Activated gamma-delta T cell treated with Interleukin-2 at 50 U/mL for 16 hours (primary cell): ENCODE results near the gene MTO1.
"Not testable (repeated sequence)": the region's sequence is repeated elsewhere in the genome, so short reads cannot be mapped to it uniquely, and the experiment has no call there.

Source experiments
- DNase-seq: peaks from one replicate; pipeline ENCODE4 v3.0.0-alpha.2; 2020

Gene MTO1, protein sequence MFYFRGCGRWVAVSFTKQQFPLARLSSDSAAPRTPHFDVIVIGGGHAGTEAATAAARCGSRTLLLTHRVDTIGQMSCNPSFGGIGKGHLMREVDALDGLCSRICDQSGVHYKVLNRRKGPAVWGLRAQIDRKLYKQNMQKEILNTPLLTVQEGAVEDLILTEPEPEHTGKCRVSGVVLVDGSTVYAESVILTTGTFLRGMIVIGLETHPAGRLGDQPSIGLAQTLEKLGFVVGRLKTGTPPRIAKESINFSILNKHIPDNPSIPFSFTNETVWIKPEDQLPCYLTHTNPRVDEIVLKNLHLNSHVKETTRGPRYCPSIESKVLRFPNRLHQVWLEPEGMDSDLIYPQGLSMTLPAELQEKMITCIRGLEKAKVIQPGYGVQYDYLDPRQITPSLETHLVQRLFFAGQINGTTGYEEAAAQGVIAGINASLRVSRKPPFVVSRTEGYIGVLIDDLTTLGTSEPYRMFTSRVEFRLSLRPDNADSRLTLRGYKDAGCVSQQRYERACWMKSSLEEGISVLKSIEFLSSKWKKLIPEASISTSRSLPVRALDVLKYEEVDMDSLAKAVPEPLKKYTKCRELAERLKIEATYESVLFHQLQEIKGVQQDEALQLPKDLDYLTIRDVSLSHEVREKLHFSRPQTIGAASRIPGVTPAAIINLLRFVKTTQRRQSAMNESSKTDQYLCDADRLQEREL

DNA sequence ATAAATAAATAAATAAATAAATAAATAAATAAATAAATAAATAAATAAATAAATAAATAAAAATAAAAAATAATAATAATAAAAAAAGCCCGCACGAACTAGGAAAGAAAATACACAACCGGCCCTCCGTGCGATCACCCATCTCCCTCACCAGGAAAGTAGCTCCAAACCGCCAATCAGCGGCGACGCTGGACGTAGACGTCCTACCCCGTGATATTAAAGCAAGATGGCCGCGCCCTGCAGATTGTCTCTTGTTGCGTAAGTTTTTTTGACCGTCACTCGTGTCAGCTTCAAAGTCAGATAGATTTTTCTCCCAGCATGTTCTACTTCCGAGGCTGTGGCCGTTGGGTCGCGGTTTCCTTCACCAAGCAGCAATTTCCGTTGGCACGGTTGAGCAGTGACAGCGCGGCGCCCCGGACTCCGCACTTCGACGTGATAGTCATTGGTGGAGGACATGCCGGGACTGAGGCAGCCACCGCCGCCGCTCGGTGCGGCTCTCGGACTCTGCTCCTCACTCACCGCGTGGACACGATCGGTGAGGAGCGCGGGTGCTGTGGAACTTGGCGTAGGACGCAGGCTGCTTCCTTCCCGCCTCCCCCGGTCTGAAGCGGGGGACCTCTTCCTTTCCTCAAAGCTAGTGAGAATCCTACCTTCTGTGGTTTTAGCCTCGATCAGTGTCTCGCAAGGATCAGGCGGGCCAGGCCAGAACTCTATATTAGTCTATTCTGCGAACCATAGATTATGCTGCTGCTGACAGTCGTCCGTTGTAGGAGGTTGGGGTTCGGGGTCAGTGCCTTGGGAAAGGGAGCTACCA, at the start of gene MTO1:
Gene MTO1 (plus strand): TSS at position 201 of the 814 bp plus-strand sequence. CDS start 118 bp downstream, at position 319.
- DNase-seq: peak; percentile 81

DNA sequence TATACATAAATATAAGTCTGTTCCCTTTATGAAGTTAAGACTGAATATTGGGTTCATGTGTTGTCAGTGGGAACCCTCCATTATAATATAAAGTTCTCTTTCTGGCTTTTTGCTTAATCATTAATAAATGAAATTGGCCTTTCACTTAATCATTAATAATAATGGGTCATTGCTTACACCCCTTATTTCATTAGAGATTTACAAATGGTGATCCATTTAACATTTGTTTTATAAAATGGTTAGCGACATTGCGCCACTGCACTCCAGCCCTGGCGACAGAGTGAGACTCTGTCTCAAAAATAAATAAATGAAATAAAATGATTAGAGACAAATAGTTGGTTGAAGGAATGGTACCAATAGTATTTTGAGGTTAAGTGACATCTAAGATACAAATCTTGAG, 48.4 kb upstream of the MTO1 start:
- no peak for DNase-seq

GRCh38 chr6:73418081-73418741, 43.3 kb upstream of the MTO1 start:
- DNase-seq: no peak

- DNase-seq: no peak
These were observed 40.0 kb upstream of the MTO1 start for GRCh38 chr6:73421534-73421933.

DNA sequence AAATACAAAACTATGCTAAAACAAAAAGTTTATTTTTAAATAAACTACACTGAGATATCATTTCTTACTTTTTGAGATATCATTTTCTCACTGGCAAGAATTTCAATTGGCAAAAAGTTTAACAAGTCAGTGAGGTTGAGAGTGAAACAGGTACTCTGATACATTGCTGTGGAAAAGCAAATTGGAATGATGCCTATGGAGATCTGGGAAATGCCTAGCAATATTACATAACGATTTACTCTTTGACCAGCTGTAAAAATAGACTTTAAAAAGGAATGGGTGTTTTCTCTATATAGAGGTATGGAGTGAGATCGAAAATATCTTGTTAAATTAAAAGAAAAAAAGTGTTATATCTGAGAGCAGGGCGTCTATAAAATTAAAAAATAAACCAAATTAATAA, 26.3 kb upstream of the MTO1 start:
- no peak for DNase-seq

GRCh38 chr6:73443555-73443954, 18.0 kb upstream of the MTO1 start:
- DNase-seq: no peak

DNA sequence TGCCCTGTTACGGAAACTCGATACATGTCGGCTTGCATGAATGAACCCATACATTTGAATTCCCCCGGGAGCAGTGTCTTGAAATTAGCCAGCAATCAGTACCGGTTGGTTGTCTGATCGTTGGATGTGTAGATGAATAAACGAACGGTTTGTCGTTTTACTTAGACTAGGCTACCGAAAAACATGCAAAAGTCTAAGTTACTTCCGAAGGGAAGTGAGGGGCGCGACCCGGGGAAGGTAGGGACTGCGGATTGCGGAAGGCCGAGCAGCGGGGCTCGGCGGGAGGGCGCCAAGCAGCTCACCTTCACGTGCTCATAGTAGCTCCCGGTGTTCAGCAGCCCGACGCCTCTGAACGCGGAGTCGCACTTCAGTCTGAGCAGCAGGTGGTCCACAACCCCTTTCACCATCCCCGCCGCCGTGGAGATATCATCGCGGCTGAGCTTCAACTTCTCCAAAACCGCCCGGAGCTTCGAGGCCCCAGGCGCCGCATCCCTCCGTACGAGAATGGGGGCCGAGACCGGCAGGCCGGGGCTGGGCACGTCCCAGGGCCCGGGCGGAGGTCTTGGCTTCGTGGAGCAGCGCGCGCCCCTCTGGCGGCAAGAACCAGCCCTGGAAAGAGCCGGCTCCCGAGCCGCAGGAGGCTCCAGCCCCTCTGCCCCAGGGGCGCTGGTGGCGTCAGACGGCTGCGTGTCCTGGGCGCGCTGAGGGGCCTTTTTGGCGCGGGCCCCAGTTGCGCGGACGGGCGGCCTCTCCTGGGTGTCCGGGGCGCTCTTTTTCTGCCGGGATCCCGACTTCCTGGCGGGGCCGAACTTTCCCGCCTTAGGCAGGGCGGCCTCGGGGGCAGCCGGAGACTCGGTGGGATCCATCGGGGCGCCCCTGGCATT, 10.1 kb upstream of the MTO1 start:
- DNase-seq: peak; percentile 25

DNA sequence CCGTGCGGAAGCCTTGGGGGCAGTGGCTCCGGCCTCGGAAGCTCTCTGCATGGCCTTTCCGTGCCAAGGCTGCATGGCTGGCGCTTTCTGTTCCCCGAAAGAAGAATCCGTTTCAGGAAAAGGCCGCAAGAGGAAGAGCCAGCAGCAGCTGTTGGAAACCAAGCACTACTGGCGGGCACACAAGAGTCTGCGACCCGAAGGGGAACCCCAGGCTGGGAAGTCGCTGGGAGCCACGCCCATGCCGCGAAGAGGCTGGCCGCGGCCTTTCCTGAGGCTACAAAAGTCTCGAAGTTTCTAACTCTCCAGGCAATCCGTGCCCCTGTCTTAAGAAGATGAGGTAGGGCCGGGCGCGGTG, 9.5 kb upstream of the MTO1 start, which contains the start of gene CGAS:
Gene CGAS (minus strand): TSS at position 191 of the 355 bp plus-strand sequence. CDS start 116 bp downstream, at position 75.
- DNase-seq: peak; percentile 57

DNA sequence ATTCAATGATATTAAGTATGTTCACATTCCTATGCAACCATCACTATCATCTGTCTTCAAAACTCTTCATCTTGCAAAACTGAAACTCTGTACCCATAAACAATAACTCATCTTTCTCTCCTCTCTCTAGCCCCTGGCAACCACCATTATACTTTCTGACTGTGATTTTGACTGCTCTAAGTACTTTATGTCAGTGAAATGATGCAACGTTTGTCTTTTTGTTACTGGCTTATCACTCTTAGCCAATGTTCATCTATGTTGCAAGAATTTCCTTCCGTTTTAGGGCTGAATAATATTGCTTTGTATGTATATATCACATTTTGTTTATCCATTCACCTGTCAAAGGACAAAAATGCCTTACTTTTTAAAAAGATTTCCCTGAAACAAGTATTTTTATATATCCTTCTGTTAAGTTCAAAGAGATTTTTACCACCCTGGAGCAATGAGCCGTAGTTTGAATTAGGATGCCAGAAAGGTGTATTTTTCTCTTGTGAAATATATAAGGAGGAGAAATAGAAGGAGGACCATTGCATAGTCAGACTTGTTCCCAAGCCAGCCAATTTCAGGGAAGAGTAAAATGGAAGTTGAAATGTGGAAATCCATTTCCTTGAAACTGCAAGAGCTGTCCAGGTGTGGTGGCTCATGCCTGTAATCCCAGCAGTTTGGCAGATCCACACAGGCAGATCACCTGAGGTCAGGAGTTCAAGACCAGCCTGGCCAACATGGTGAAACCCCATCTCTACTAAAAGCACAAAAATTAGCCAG, 5.5 kb upstream of the MTO1 start:
- no peak for DNase-seq

DNA sequence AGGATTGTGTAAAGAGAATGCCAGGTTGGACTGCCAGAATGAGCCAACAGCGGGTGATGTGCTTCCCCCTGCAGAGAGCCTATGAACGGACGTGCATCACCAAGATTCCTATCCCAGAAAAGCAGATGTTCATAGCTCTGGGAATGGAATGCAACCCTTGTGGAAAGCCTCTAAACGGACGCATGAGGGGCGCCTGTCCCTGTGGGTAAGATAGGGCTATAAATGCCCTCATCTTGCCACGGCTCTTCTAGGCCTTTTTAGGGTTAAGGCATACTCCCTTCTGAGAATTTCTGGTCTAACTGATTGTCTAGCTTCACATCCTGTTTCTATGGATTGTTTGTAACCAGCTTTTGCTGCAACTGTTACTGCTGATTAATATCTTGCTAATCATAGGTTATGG, 2.1 kb upstream of the MTO1 start:
- DNase-seq: not testable (repeated sequence)

GRCh38 chr6:73460056-73460455, 1.5 kb upstream of the MTO1 start:
- DNase-seq: no peak

- DNase-seq: no peak
These were observed 10.3 kb downstream of the MTO1 start for GRCh38 chr6:73471686-73472290.

DNA sequence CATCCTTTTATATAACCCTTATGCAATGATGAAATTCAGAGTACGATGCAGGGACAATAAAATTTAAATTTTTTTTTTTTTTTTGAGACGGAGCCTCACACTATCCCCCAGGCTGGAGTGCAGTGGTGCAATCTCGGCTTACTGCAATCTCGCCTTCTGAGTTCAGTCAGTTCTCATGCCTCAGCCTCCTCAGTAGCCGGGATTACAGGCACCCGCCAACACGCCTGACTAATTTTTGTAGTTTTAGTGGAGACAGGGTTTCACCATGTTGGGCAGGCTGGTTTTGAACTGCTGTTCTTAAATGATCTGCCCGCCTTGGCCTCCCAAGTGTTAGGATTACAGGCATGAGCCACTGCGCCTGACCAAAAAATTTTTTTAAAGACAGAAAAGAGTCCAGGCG, 15.2 kb downstream of the MTO1 start:
- DNase-seq: no peak

GRCh38 chr6:73477407-73477806, 15.9 kb downstream of the MTO1 start:
- no peak for DNase-seq

DNA sequence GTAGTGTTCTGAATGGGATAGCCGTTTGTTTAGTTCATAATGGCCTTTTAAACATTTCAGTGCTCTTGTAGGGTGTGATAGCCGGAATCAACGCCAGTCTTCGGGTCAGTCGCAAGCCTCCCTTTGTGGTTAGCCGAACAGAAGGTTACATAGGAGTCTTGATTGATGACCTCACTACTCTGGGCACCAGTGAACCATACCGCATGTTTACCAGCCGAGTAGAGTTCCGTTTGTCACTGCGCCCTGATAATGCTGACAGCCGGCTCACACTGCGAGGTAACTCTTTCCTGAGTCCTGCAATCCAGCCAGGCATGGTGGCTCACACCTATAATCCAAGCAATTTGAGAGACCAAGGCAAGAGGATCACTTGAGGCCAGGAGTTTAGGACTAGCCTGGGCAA, 20.4 kb downstream of the MTO1 start:
- DNase-seq: no peak

DNA sequence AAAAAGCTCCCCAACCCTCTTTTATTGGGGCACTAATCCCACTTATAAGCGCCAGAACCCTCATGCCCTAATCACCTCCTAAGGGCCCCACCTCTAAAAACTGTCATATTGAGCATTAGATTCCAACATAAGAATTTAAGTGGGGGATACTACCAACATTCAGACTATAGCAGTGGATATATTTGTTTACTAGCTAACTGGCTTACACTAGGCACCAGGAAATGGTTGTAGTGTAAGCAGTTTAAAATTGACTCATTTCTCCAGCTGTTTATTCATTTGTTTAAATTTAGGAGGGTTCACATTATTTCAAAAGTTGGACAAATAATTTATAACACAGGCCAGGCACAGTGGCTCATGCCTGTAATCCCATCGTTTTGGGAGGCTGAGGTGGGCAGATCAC, 22.9 kb downstream of the MTO1 start:
- no peak for DNase-seq

DNA sequence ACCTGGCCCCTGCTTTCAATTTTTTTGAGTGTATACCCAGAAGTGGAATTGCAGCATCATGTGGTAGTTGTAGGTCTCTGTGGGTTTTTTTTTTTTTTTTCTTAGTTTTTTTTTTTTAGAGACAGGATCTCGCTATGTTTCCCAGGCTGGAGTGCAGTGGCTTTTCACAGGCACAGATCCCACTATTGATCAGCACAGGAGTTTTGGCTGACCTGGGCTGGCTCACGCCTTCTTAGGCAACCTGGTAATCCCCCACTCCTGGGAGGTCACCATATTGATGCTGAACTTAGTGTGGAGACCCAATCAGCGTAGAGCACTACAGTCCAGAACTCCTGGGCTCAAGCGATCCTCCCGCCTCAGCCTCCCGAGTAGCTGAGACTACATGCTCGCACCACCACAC, 25.9 kb downstream of the MTO1 start:
- no peak for DNase-seq

DNA sequence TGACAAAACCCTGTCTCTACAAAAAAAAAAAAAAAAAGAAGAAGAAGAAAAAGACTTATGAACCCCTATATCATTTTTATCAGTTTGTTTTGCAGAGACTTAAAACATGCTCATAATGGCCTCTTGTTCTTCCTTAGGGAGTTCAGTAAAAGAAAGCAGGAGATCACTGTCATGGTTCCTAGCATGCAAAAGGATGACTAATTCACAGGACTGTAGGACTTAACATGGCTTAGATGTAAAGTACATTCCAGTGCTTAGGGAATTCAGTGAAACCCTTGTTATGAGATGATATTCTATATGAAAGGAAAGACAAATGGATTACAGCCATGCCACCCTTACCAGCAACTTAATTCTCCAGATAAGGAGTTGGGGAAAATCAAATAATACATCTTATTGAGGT, 29.8 kb downstream of the MTO1 start:
- DNase-seq: no peak

GRCh38 chr6:73497915-73498314, 36.4 kb downstream of the MTO1 start:
- no peak for DNase-seq

GRCh38 chr6:73503027-73503772, 41.7 kb downstream of the MTO1 start:
- DNase-seq: no peak
